Measurements from ENCODE around the gene RELT. TPM values are rescaled to one million over a fixed set of nuclear protein-coding genes. Genes with fewer than 3 reads are reported as not detected.
"Not testable (repeated sequence)": the region's sequence is repeated elsewhere in the genome, so short reads cannot be mapped to it uniquely, and the experiment has no call there.

The RELT gene
- total RNA-seq, 2 donors from 2014 or later, result 0.33 to 0.52 TPM

- no peaks in the 10 kb centered on the region for H3K4me1 ChIP-seq
- H3K4me3 ChIP-seq, result no peak overlapping the region
- no peak overlapping the region for H3K27ac ChIP-seq
- ATAC-seq, result no peak
- intact Hi-C loops (cut with DNase I), result no loop called here
- 78 to 97% methylated on average over 4 of the region's 4 CpGs for WGBS, 2 donors
- no peaks in the 10 kb centered on the region for H3K27me3 ChIP-seq
- H3K36me3 ChIP-seq (replicated peaks in 1 of 2; ENCODE audit: insufficient read depth in 1 of 2, low read depth in 2 of 2), result no peaks in the 10 kb centered on the region
- no peak for TF ChIP-seq POLR2A (IDR thresholded peaks at IDR 0.05)
- no peak for TF ChIP-seq CTCF (IDR thresholded peaks at IDR 0.05)
- no peak for DNase-seq
- no peaks in the 10 kb centered on the region for H3K9me3 ChIP-seq
These were observed 54.1 kb downstream of the RELT start for GRCh38 chr11:73430326-73430725.

GRCh38 chr11:73431396-73431795 is 55.2 kb downstream of the RELT start:
- ATAC-seq (no peak), DNase-seq (no peak)
- Histone ChIP-seq H3K4me1 (no peaks in the 10 kb centered on the region), H3K27ac (no peak overlapping the region), H3K36me3 (replicated peaks in 1 of 2; ENCODE audit: insufficient read depth in 1 of 2, low read depth in 2 of 2) (no peaks in the 10 kb centered on the region), H3K27me3 (no peaks in the 10 kb centered on the region), H3K9me3 (no peaks in the 10 kb centered on the region), H3K4me3 (no peak overlapping the region)
- 82 to 83% methylated on average over 5 of the region's 5 CpGs for WGBS, 2 donors
- TF ChIP-seq CTCF (IDR thresholded peaks at IDR 0.05), result no peak
- no peak for TF ChIP-seq POLR2A (IDR thresholded peaks at IDR 0.05)
- intact Hi-C loops (cut with DNase I), result no loop called here

- H3K36me3 ChIP-seq (replicated peaks in 1 of 2; ENCODE audit: insufficient read depth in 1 of 2, low read depth in 2 of 2); H3K27ac ChIP-seq; ATAC-seq; H3K9me3 ChIP-seq; H3K4me3 ChIP-seq; H3K27me3 ChIP-seq; DNase-seq; intact Hi-C loops (cut with DNase I); H3K4me1 ChIP-seq: not testable (repeated sequence)
- WGBS, 2 donors, result 94 to 98% methylated on average over 4 of the region's 4 CpGs
These were observed 60.7 kb downstream of the RELT start for GRCh38 chr11:73436859-73437258.

- no peaks in the 10 kb centered on the region for H3K4me1 ChIP-seq
- no peaks in the 10 kb centered on the region for H3K27me3 ChIP-seq
- intact Hi-C loops (cut with DNase I), result no loop called here
- WGBS, 2 donors, result 82 to 86% methylated on average over 5 of the region's 5 CpGs
- TF ChIP-seq CTCF (IDR thresholded peaks at IDR 0.05) (no peak), POLR2A (IDR thresholded peaks at IDR 0.05) (no peak)
- ATAC-seq (no peak), DNase-seq (no peak)
- H3K36me3 ChIP-seq (replicated peaks in 1 of 2; ENCODE audit: insufficient read depth in 1 of 2, low read depth in 2 of 2), result no peaks in the 10 kb centered on the region
- H3K27ac ChIP-seq, result no peak overlapping the region
- H3K4me3 ChIP-seq, result no peak overlapping the region
- H3K9me3 ChIP-seq, result no peaks in the 10 kb centered on the region
These were observed 63.0 kb downstream of the RELT start for GRCh38 chr11:73439002-73439843.

GRCh38 chr11:73445980-73446379 is 69.8 kb downstream of the RELT start:
- TF ChIP-seq CTCF (IDR thresholded peaks at IDR 0.05) (no peak), POLR2A (IDR thresholded peaks at IDR 0.05) (no peak)
- intact Hi-C loops (cut with DNase I), result no loop called here
- Histone ChIP-seq H3K4me3 (no peak overlapping the region), H3K36me3 (replicated peaks in 1 of 2; ENCODE audit: insufficient read depth in 1 of 2, low read depth in 2 of 2) (no peaks in the 10 kb centered on the region), H3K9me3 (no peaks in the 10 kb centered on the region), H3K27me3 (no peaks in the 10 kb centered on the region), H3K27ac (no peak overlapping the region), H3K4me1 (no peaks in the 10 kb centered on the region)
- no peak for DNase-seq
- no peak for ATAC-seq
